Pancreas (tissue), 10 donors: ENCODE measurements around the gene BMERB1. TPM values are rescaled to one million over a fixed set of nuclear protein-coding genes. Genes with fewer than 3 reads are reported as not detected.

Experiments used
- ATAC-seq, 4 donors: fragments of 200-7000 bp; cut with Tn5 transposase; one replicate each; pipeline versions ENCODE4 v1.8.0 to v1.9.1; 2020; ENCODE audit warnings: mild to moderate bottlenecking in 4 of 4, moderate library complexity in 4 of 4
- DNase-seq, 6 donors: peaks; one replicate each; pipeline ENCODE4 v3.0.0-alpha.2; 2020
- FAIRE-seq: peaks from 2 replicates; lab custom pipeline; 2012; peaks lifted over from hg19 to GRCh38; lab: Jason Lieb, UNC
- H3K27ac ChIP-seq, 4 donors: fragments of 200-600 bp; sonication (generic); 1 replicate in 3 of 4; 2 replicates in 1 of 4; pipeline versions ENCODE4 v1.5.0 to v1.8.0; 2020
- H3K27me3 ChIP-seq, 4 donors: fragments of 200-600 bp; one replicate each; pipeline ENCODE4 v1.8.0; 2021
- H3K36me3 ChIP-seq, 3 donors: fragments of 200-600 bp; sonication (generic) in 1 of 3; one replicate each; pipeline versions ENCODE4 v1.5.0 to v1.8.0; 2020 to 2021
- H3K4me1 ChIP-seq, 3 donors: fragments of 200-600 bp; one replicate each; pipeline ENCODE4 v1.8.0; 2021
- H3K4me3 ChIP-seq, 4 donors: fragments of 200-600 bp; sonication (generic) in 2 of 4; one replicate each; pipeline versions ENCODE4 v1.5.0 to v1.8.0; 2020 to 2021
- H3K9me3 ChIP-seq, 4 donors: fragments of 200-600 bp; one replicate each; pipeline ENCODE4 v1.8.0; 2021
- WGBS, 2 donors: extraction: QIAGEN DNeasy Blood & Tissue Kit; methylation state at CpG; one replicate each; pipeline ENCODE4 v1.1.7; 2013; 5-methylcytosine and 5-hydroxymethylcytosine counted together
- intact Hi-C, 3 donors: fragments of 100-400 bp; cut with DNase I; formaldehyde crosslinking; loops; one replicate each; pipeline versions ENCODE4 v1.11.1 to v1.14.2; 2022
- polyA plus RNA-seq, 2 donors: library from polyadenylated mRNA; stranded (reverse); fragments of 200-250 nt; gene quantifications; one replicate each; pipeline ENCODE4 v1.2.3, GENCODE V29; 2013
- total RNA-seq, 6 donors: library from RNA; stranded (reverse); fragmentation: NEBNext Ultra II Directional in 4 of 6; extraction: Animal tissue kit (Norgen Biotek cat#: 25700) in 4 of 6; gene quantifications; one replicate each; pipeline versions ENCODE4 v1.2.1 to v1.2.4, GENCODE V29; 2021 to 2023
- TF ChIP-seq, protein P1 (sequence below), 4 donors: fragments of 200-600 bp; sonication (generic) in 3 of 4; IDR thresholded peaks; one replicate each; pipeline versions ENCODE4 v1.5.0 to v1.8.0; 2021; ENCODE audit warnings: antibody characterized with exemption in 4 of 4
- donor health status: healthy with polysubstance abuse.
- donor health status: DM: no; HTN: no; CAD: no; lungs with moderate emphysema.
- donor health status: DM: no; HTN: no; CAD: no.
- donor health status: control.
- donor health status: control.
- donor health status: Bipolar disorder and iron deficiency.
- donor health status: DM: yes; HTN: yes; CAD: no.
- donor health status: DM: no; HTN: no; CAD: no.
- donor health status: DM: no; HTN: no; CAD: no.
- donor health status: DM: yes; HTN: yes; CAD: no.

BMERB1 gene
- total and polyA plus RNA-seq, 8 donors = 10.3 to 21.7 (median 17.5) TPM

DNA sequence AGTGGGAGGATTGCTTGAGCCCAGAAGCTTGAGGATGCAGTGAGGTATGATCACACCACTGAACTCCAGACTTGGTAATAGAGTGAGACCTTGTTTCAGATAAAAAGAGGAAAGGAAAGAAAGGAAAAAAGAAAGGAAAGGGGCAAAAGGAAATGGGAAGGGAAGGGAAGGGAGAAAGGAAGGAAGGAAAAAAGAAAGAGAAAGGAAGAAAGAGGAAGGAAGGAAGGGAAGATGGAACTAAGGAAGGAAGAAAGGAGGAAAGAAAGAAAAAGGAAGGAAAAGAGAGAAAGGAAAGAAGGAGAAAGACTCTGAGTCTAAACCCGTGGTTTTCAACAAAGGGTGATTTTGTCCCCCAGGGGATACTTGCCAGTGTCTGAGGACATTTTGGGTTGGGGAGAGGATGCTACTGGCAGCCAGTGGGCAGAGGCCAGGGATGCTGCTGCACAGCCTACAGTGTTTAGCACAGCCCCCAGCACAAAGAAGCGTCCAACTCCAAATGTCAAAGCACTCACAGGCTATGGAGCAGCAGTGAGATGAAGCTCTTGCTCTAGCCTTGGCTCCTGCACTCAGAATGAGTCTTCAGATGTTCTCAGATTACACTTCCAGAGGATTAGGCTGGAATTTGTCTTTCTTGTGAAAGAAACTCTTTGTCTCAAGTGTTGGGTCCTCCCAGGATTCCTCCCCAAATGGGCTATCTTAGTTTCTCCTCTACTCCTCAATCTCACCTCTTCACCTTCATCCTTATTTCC lies 64.2 kb downstream of the BMERB1 start:
- DNase-seq = no peak
- 91 to 93% methylated on average over 2 of the region's 2 CpGs for WGBS, 2 donors
- Histone ChIP-seq H3K27me3 (no peaks in the 10 kb centered on the region), H3K9me3 (no peaks in the 10 kb centered on the region), H3K27ac (no peak overlapping the region), H3K4me3 (no peak overlapping the region), H3K4me1 (no peaks in the 10 kb centered on the region), H3K36me3 (no peaks in the 10 kb centered on the region)
- TF ChIP-seq, protein P1, sequence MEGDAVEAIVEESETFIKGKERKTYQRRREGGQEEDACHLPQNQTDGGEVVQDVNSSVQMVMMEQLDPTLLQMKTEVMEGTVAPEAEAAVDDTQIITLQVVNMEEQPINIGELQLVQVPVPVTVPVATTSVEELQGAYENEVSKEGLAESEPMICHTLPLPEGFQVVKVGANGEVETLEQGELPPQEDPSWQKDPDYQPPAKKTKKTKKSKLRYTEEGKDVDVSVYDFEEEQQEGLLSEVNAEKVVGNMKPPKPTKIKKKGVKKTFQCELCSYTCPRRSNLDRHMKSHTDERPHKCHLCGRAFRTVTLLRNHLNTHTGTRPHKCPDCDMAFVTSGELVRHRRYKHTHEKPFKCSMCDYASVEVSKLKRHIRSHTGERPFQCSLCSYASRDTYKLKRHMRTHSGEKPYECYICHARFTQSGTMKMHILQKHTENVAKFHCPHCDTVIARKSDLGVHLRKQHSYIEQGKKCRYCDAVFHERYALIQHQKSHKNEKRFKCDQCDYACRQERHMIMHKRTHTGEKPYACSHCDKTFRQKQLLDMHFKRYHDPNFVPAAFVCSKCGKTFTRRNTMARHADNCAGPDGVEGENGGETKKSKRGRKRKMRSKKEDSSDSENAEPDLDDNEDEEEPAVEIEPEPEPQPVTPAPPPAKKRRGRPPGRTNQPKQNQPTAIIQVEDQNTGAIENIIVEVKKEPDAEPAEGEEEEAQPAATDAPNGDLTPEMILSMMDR (IDR thresholded peaks at IDR 0.05) = no peak
- intact Hi-C loops = no loop called here
- FAIRE-seq = no peak
- peak in 1 of 4 donors; percentile 17 for ATAC-seq

DNA sequence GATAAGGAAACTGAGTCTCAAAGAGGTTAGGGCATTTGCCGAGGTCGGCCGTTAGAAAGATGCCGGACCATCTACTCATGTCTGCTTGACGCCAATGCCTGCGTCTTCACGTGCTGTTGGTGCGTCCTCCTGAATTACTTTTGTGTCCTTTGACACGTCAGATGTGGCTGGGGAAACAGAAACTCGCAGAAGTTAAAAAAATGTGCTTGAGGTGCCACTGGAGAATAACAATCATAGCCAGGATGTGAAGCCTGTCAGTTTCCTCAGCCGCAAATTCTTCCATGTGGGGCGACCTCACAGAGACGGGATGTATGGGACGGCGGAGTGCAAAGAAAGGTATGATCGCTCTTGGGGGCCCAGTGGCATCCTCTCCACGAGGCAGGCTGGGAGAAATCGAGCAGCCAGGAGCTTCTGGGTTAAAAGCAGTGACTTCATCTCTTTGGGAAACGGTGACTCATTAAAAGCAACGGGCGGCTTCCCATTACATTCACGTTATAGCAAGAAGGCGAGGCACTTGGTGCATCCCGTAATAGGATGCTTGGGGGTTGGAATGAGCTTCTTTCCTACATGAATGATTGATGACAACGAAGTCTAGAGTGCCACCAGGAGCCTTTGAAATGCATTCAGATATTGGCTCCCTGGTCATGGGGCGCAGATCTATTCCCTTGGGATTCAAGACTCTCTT lies 67.8 kb downstream of the BMERB1 start:
- TF ChIP-seq, protein P1 (IDR thresholded peaks at IDR 0.05) = no peak
- Histone ChIP-seq H3K4me3 (no peak overlapping the region), H3K9me3 (no peaks in the 10 kb centered on the region), H3K27me3 (no peaks in the 10 kb centered on the region), H3K27ac (no peak overlapping the region), H3K4me1 (no peaks in the 10 kb centered on the region), H3K36me3 (no peaks in the 10 kb centered on the region)
- intact Hi-C loops = no loop called here
- peak in 1 of 4 donors; percentile 44 for ATAC-seq
- no peak for DNase-seq
- FAIRE-seq = no peak
- WGBS, 2 donors = 82% methylated on average over 26 of the region's 26 CpGs

DNA sequence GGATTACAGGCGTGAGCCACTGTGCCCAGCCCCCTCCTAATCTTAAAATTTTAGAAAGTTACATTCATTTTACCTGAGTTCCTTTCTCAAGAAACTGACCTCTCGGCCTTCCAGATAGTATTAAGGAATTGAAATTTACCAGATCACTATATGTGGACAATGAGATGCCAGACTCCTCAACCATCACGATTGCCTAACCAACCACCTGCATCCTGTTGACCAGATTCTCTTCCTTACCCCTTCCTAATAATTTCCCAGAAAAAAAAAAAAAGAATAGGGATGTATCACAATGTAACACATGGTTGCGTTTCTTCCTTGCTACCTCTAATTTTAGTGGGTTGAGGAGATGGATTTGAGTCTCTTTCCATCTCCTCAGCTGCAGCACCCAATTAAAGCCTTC lies 72.1 kb downstream of the BMERB1 start:
- ATAC-seq (no peak), DNase-seq (no peak), FAIRE-seq (no peak)
- H3K4me1 ChIP-seq = no peaks in the 10 kb centered on the region
- no peaks in the 10 kb centered on the region for H3K9me3 ChIP-seq
- intact Hi-C loops = no loop called here
- no peaks in the 10 kb centered on the region for H3K36me3 ChIP-seq
- WGBS, 2 donors = 83 to 90% methylated on average over 4 of the region's 4 CpGs
- TF ChIP-seq, protein P1 (IDR thresholded peaks at IDR 0.05) = no peak
- no peak overlapping the region for H3K4me3 ChIP-seq
- H3K27ac ChIP-seq = no peak overlapping the region
- H3K27me3 ChIP-seq = no peaks in the 10 kb centered on the region

DNA sequence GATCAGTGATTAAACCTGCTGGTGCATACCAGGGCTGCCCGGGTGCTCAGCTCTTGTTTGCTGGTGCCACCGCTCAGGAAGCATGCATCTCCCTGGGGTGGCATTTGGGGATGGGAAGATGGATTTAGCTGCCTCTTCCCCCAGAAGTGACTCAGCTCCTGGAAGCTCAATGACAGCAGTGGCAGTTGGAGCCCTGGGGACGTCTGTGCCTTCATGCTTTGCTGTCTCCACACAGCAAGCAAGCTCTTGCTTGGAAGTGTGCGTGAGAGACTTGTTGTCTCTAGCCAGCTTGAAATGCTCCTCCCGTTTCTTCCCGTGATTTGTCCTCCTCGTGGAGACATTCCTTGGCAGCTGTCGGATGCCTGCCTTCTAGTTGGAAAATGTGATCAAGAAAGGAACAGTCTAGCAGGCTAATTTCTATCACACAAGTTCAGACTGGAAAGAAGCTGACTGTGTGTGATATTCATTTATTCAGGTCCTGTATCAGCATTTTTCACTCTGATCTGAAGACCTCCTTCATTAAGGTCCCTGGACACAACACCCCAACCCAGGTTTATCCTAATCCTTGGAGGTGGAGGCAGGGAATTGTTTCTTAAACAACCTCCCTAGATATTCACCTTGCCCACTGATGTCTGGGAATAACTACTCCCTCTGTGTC lies 73.0 kb downstream of the BMERB1 start:
- no peak for FAIRE-seq
- no peak overlapping the region for H3K27ac ChIP-seq
- no peaks in the 10 kb centered on the region for H3K9me3 ChIP-seq
- DNase-seq = no peak
- H3K4me1 ChIP-seq = no peaks in the 10 kb centered on the region
- ATAC-seq = no peak
- TF ChIP-seq, protein P1 (IDR thresholded peaks at IDR 0.05) = no peak
- H3K27me3 ChIP-seq = no peaks in the 10 kb centered on the region
- 69 to 78% methylated on average over 8 of the region's 8 CpGs for WGBS, 2 donors
- no peak overlapping the region for H3K4me3 ChIP-seq
- intact Hi-C loops = no loop called here
- no peaks in the 10 kb centered on the region for H3K36me3 ChIP-seq
